T-helper 1 cell treated with Interleukin-12 subunit alpha and Interleukin-12 subunit beta and Interleukin-4 antibody, amounts not matched to agents 30 μg/mL and 1 μg/mL, for 36 hours (primary cell): ENCODE measurements around the gene CSNK1A1.
"Not testable (repeated sequence)": the region's sequence is repeated elsewhere in the genome, so short reads cannot be mapped to it uniquely, and the experiment has no call there.

Experiments used
- H3K27ac Mint-ChIP-seq: one replicate; pipeline ENCODE4 v1.8.0; 2021; ENCODE audit warnings: mild to moderate bottlenecking, mixed read lengths
- H3K27me3 Mint-ChIP-seq: one replicate; pipeline ENCODE4 v1.8.0; 2021; ENCODE audit warnings: low read depth, mixed read lengths
- H3K36me3 Mint-ChIP-seq: one replicate; pipeline ENCODE4 v1.8.0; 2021; ENCODE audit warnings: low read depth, mixed read lengths
- H3K4me1 Mint-ChIP-seq: one replicate; pipeline ENCODE4 v1.8.0; 2021; ENCODE audit warnings: low read depth, mixed read lengths
- H3K4me3 Mint-ChIP-seq: one replicate; pipeline ENCODE4 v1.8.0; 2021; ENCODE audit warnings: mild to moderate bottlenecking, moderate library complexity, mixed read lengths
- H3K9me3 Mint-ChIP-seq: one replicate; pipeline ENCODE4 v1.8.0; 2021; ENCODE audit warnings: mixed read lengths

CSNK1A1 gene

DNA sequence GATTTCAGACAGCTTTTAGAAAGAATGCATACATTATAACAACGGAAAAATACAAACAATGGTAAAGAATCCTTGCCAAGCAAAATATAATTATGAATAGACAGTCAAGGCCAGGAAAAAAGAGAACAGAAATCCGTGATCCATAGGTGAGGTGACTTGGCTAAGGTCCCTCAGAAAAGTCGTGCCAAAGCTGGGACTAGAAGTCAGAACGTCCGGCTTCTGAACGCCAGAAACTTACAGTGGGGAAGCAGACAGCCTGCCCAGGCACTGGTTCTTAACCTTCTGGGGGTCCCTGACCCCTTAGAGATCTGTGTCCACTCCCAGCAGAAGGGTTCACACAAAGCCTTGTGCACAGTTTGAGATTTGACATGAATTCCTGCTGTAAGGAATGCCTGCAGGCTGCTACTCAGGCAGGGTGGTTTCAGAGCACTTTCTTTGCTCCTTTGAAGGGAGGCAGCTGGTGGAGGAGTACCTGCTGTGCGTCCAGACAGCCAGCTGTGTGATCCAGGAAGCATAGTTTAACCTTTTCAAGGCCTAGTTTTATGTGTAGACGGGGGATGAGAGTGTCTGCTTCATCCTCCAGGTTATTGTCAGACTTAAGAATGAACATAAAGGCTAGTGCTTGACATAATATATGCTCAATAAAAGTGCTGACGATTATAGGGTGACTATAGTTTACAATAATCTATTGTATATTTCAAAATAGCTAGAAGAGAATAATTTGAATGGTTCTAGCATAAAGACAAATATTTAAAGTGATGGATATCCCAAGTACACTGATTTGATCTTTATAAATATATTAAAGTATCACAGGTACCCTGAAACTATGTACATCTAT, 30.9 kb upstream of the CSNK1A1 start:
- H3K4me3 Mint-ChIP-seq: peak overlapping the region; percentile 63
- H3K36me3 Mint-ChIP-seq: no peaks in the 10 kb centered on the region
- no peaks in the 10 kb centered on the region for H3K27me3 Mint-ChIP-seq
- no peaks in the 10 kb centered on the region for H3K9me3 Mint-ChIP-seq
- H3K4me1 Mint-ChIP-seq: peaks cover 17% of the 10 kb centered on the region
- H3K27ac Mint-ChIP-seq: no peak overlapping the region

DNA sequence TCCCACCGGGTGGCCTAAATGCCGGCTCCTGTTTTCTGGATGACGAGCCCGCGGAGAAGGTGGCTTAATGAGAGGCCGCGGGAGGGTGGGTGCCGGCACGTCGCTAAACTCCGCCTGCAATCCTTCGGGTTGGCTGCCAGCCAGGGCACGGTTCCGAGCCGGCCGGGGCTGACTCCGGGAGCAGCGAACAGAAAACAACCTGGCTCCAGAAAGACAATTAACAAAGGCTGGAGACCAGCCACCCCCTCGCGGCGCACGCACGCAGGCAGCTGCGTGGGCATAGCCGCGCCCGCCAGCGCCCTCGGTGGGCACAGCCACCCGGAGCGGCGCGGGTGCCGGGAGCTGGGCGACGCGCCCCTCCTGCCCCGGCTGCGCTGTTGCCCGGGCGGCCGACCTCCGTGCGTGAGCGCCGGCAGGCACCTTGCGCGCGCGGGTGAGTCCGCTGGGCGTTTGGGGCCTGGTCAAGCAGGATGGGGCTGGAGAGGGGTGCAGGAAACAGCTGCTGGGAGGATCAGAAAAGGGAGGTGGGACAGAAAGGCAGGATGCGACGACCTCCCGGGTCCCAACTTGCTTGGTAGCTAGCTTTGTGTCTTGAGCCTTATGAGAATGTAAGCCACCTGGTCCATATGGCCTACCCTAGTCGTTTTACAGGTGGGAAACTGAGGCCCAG, 30.1 kb upstream of the CSNK1A1 start, which contains the start of gene ARHGEF37:
TSS of gene ARHGEF37 (plus strand) at position 307 of the 670 bp plus-strand sequence. CDS start 16,272 bp downstream, outside the sequence.
- no peaks in the 10 kb centered on the region for H3K36me3 Mint-ChIP-seq
- peak within 1 kb of the TSS; percentile 73 for H3K4me3 Mint-ChIP-seq
- H3K27me3 Mint-ChIP-seq: no peaks in the 10 kb centered on the region
- no peak within 1 kb of the TSS for H3K27ac Mint-ChIP-seq
- no peaks in the 10 kb centered on the region for H3K9me3 Mint-ChIP-seq
- peaks cover 23% of the 10 kb centered on the region for H3K4me1 Mint-ChIP-seq

DNA sequence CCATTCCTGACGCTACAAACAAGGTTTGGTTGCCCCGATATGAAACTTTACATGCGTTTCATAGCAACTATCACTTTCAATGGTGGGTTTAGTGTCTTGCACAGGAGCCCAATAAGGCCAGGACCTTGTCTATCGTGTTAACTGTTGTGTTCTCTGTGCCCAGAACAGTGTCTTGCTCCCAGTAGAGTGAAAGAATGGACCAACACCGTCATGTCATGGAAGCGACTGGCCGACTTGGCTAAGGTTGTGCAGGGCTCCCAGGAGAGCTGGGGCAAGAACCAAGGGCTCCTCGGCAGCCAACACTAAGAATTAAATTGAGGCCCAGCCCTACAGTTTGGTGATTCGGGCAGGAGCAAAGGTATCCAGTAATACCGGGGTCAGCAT, 29.6 kb upstream of the CSNK1A1 start:
- Mint-ChIP-seq H3K9me3 (no peaks in the 10 kb centered on the region), H3K4me3 (peak overlapping the region; percentile 73), H3K4me1 (peaks cover 26% of the 10 kb centered on the region), H3K27ac (no peak overlapping the region), H3K36me3 (peaks cover 2% of the 10 kb centered on the region), H3K27me3 (no peaks in the 10 kb centered on the region)

DNA sequence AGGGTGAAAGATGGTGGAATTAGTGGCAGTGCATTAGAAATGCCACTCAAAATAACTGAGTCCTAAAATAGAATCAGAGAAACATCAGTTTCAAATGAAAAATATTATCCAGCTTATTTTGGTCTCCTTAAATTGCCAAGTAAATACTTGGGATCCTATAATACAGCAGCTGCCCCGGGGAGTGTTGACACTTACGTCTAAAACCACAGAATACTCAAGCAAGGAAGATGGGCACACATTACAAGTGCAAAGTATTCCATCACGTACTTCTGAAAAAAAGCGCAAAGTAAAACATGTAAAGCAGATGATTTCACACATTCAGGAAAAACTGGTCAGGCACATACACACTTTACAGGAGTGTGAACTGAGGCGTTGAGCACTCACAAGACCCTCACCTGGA, 27.7 kb upstream of the CSNK1A1 start:
- Mint-ChIP-seq H3K36me3 (peaks cover 2% of the 10 kb centered on the region), H3K4me1 (peaks cover 34% of the 10 kb centered on the region), H3K27ac (no peak overlapping the region), H3K27me3 (no peaks in the 10 kb centered on the region), H3K9me3 (no peaks in the 10 kb centered on the region), H3K4me3 (no peak overlapping the region)

DNA sequence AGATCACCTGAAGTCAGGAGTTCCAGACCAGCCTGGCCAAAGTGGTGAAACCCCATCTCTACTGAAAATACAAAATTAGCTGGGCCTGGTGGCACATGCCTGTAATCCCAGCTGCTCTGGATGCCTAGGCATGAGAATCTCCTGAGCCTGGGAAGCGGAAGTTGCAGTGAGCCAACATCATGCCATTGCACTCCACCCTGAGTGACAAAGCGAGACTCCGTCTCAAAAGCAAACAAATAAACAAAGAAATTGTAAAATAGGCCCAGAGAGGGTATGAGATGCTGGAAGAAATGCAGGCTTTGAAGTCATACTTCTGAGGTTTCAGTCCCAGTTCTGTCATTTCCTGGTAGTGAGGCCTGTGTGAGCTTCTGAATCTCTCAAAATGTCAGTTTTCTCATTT, 24.8 kb upstream of the CSNK1A1 start:
- Mint-ChIP-seq H3K27me3 (no peaks in the 10 kb centered on the region), H3K4me3 (peak overlapping the region; percentile 23), H3K27ac (peak overlapping the region; percentile 89), H3K36me3 (peaks cover 2% of the 10 kb centered on the region), H3K4me1 (peaks cover 28% of the 10 kb centered on the region), H3K9me3 (no peaks in the 10 kb centered on the region)

DNA sequence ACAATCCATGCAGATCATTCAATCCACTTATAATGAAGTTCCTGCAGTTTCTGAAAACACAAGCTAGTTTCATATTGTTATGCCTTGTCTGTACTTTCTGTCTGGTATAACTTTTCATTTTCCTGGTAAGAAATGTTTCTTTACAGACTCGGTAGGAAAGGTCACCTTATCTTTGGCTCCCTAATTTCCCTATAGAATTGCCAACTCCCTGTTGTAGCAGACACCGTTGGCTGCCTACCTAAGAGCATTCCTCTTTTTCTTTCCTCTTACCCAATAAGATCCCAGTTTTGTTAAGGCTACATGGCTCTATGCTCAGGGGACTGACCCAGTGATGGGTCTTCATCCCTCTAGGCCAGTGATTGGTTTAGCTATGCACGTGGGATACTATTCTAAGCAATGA, 23.9 kb upstream of the CSNK1A1 start:
- Mint-ChIP-seq H3K4me1 (peaks cover 20% of the 10 kb centered on the region), H3K36me3 (peaks cover 2% of the 10 kb centered on the region), H3K4me3 (no peak overlapping the region), H3K27me3 (no peaks in the 10 kb centered on the region), H3K27ac (no peak overlapping the region), H3K9me3 (no peaks in the 10 kb centered on the region)

DNA sequence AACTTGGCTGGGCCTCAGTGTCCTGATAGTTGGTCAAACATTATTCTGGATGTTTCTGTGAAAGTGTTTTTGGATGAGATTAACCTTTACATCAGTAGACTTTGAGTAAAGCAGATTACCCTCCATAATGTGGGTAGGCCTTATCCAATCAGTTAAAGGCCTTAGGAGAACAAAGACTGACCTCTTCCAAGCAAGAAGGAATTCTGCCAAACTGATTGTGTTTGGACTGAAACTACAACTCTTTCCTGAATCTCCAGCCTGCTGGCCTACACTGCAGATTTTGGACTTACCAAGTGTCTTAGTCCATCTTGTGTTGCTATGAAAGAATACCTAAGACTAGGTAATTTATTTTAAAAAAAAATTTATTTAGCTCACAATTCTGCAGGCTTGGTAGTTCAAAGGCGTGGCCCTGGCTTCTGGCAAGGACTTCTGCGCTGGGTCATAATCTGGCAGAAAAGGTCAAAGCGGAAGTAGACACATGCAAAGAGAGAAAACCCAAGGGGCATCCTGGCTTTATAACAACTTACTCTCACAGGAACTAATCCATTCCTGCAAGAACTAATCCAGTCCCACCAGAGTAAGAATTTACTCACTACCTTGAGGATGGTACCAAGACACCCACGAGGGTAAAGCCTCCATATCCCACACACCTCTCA, 21.5 kb upstream of the CSNK1A1 start:
- no peak overlapping the region for H3K27ac Mint-ChIP-seq
- peaks cover 19% of the 10 kb centered on the region for H3K4me1 Mint-ChIP-seq
- H3K27me3 Mint-ChIP-seq: no peaks in the 10 kb centered on the region
- no peaks in the 10 kb centered on the region for H3K9me3 Mint-ChIP-seq
- H3K4me3 Mint-ChIP-seq: no peak overlapping the region
- H3K36me3 Mint-ChIP-seq: peaks cover 2% of the 10 kb centered on the region

DNA sequence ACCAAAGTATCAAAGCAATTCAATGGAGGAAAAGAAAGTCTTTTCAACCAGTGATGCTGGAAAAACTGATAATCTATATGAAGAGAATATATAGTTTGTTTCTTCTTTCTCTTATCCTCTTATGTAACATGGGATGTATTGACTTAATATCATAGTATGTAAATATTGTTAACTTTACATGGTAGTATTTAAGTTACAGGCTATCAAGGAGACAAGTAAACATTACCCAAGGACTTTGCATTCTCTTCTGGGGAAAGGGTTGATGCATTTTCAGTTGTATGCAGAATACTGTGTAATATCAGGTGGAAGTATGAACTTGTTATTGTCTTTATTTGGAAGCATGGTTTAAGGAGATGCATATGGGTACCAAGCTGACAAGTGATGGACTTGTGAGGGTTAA, 20.9 kb upstream of the CSNK1A1 start:
- peaks cover 19% of the 10 kb centered on the region for H3K4me1 Mint-ChIP-seq
- no peaks in the 10 kb centered on the region for H3K27me3 Mint-ChIP-seq
- H3K4me3 Mint-ChIP-seq: no peak overlapping the region
- no peaks in the 10 kb centered on the region for H3K9me3 Mint-ChIP-seq
- H3K27ac Mint-ChIP-seq: no peak overlapping the region
- peaks cover 2% of the 10 kb centered on the region for H3K36me3 Mint-ChIP-seq

DNA sequence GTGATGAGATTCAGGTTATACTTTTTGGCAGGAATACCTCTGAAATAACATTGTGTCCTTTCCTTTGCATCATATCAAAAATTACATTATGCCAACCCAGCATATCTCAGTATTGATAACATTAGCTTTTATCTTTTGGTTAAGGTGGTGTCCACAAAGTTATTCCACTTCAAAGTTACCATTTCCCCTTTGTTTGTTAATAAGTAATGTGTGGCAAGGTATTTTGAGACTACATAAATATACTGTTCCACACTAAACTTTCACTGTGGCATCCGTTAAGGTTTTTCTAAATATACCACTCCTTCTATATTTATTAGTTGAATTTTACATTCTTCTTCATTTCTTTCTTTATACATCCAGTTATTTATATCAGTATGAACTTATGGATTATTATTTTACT, 16.0 kb upstream of the CSNK1A1 start:
- Mint-ChIP-seq H3K4me1 (peaks cover 8% of the 10 kb centered on the region), H3K27me3 (no peaks in the 10 kb centered on the region), H3K27ac (no peak overlapping the region), H3K36me3 (no peaks in the 10 kb centered on the region), H3K9me3 (no peaks in the 10 kb centered on the region), H3K4me3 (no peak overlapping the region)

DNA sequence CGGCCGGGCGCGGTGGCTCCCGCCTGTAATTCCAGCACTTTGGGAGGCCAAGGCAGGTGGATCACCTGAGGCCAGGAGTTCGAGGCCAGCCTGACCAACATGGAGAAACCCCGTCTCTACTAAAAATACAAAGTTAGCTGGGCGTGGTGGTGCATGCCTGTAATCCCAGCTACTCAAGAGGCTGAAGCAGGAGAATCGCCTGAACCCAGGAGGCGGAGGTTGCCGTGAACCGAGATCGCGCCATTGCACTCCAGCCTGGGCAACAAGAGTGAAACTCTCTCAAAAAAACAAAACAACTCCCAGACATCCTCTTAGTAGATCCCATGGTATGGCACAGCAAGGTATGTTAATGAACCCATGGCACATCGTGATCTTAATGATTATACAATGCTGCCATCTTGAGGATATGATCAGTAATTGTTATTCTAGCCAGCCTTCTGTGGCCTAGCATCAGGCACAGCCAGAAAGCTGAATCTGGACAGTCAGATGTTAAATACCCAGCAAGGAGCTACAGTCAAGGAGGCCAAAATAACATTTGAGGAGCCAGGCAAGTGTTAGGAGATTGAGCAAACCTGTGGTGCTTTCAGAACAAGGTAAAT, 13.4 kb upstream of the CSNK1A1 start:
- not testable (repeated sequence) for H3K27me3 Mint-ChIP-seq, H3K36me3 Mint-ChIP-seq, H3K4me3 Mint-ChIP-seq, H3K9me3 Mint-ChIP-seq, H3K27ac Mint-ChIP-seq
- peaks cover 15% of the 10 kb centered on the region for H3K4me1 Mint-ChIP-seq

DNA sequence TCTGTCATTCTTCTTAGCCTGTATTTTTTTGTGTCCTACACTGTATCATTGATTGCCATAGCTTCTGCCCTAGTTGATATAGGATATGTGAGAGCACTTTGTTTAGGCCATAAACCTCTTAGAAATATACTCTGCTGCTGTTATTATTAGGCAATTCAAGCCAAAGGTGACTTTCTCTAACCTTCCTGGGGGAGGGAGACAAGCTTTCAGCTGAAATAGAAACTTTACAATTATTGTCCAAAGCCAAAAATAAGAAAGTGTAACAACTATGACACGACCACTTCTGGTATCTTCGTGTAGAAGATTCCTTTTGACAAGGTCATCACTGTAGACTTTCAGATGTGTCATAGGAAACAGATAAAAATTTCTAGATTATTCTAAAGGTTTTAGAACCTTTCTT, 12.2 kb upstream of the CSNK1A1 start:
- H3K9me3 Mint-ChIP-seq: no peaks in the 10 kb centered on the region
- peak overlapping the region; percentile 60 for H3K27ac Mint-ChIP-seq
- no peak overlapping the region for H3K4me3 Mint-ChIP-seq
- H3K4me1 Mint-ChIP-seq: peaks cover 15% of the 10 kb centered on the region
- H3K27me3 Mint-ChIP-seq: no peaks in the 10 kb centered on the region
- H3K36me3 Mint-ChIP-seq: no peaks in the 10 kb centered on the region

DNA sequence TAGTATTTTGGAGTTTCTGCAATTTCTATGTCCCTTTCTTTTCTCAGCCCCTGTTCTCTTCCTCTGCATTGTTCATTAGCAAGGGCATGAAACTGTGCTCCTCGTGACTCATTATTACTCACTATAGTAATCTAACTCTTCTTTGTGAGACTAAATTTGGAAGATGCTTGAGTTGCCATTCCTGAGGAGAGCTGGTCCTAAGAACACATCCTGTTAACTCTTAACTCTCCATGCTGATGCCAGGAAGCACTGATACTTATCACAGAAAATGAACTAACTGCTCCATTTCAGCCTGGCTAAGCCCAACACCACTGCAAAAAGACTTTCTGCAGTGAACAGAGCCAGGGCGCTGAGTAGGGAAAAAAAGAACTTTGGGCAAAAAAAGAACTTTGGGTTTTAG, 10.6 kb upstream of the CSNK1A1 start:
- Mint-ChIP-seq H3K27me3 (no peaks in the 10 kb centered on the region), H3K27ac (peak overlapping the region; percentile 27), H3K36me3 (no peaks in the 10 kb centered on the region), H3K9me3 (no peaks in the 10 kb centered on the region), H3K4me3 (no peak overlapping the region), H3K4me1 (peaks cover 15% of the 10 kb centered on the region)

DNA sequence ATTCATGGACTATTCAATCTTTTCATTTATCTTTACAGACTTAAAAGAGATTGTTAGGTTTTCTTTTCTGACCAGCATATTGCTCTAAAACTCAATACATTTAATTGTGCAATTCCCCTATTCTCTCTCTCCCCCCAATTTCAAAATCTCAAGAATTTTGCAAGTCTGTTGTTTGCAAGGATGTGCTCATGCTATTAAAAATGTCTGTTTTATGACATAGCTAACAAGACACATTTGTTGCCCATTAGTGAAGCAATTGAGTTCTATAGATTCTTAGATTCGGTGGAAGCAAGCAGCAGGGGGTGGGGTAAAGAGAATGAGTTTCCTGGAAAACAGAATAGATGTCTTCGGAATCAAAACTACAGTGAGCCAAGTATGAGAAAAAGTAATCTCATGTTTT, 8.5 kb upstream of the CSNK1A1 start:
- Mint-ChIP-seq H3K4me3 (no peak overlapping the region), H3K27ac (no peak overlapping the region), H3K36me3 (no peaks in the 10 kb centered on the region), H3K27me3 (no peaks in the 10 kb centered on the region), H3K4me1 (peaks cover 15% of the 10 kb centered on the region), H3K9me3 (no peaks in the 10 kb centered on the region)

DNA sequence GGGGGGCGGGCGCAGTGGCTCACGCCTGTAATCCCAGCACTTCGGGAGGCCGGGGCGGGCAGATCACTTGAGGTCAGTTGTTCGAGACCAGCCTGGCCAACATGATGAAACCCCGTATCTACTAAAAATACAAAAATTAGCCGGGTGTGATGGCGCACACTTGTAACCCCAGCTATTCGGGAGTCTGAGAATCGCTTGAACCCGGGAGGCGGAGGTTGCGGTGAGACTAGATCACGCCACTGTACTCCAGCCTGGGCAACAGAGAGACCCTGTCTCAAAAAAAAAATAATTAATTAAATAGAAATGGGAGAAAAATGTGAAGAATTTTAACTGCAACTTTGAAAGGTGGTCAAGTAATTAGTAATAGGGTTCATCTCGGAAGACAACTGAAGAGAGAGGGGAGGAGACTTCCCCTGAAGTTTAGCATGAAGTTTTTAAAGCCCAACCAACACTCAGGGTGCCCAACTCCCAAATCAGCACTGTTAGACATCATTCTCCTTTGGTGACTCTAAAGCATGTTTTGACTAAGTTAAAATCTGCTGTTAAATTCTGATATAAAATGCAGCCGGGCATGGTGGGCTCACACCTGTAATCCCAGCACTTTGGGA, 1.4 kb upstream of the CSNK1A1 start:
- Mint-ChIP-seq H3K4me1 (peaks cover 4% of the 10 kb centered on the region), H3K4me3 (no peak overlapping the region), H3K27ac (no peak overlapping the region), H3K36me3 (peaks cover 15% of the 10 kb centered on the region), H3K9me3 (no peaks in the 10 kb centered on the region), H3K27me3 (no peaks in the 10 kb centered on the region)
